ENCODE data around the gene STAT5B. TPM values are rescaled to one million over a fixed set of nuclear protein-coding genes. Genes with fewer than 3 reads are reported as not detected.
"Not testable (repeated sequence)": the region's sequence is repeated elsewhere in the genome, so short reads cannot be mapped to it uniquely, and the experiment has no call there.

STAT5B gene
- total RNA-seq, 1 experiment from 2014 or later, result 42.9 TPM

- no peak overlapping the region for H2BK12ac ChIP-seq (ENCODE audit: insufficient read length, low read depth, low read length)
- H3T11ph ChIP-seq (ENCODE audit: low read length), result no peak overlapping the region
- no peak overlapping the region for H3K9ac ChIP-seq (ENCODE audit: extremely low read depth, insufficient read length, low read length)
- H4K8ac ChIP-seq (replicated peaks; ENCODE audit: insufficient read length, low read depth, low read length), result no peak overlapping the region
- DNase-seq, result no peak
- H2BK15ac ChIP-seq (ENCODE audit: low read depth, low read length), result no peak overlapping the region
- no peak overlapping the region for H3K4ac ChIP-seq (ENCODE audit: low read depth, low read length)
- no peak overlapping the region for H2BK5ac ChIP-seq (ENCODE audit: insufficient read length, low read length)
- no peaks in the 10 kb centered on the region for H4K20me1 ChIP-seq (ENCODE audit: control insufficient read depth, insufficient read depth, insufficient read length)
- peaks cover 5% of the 10 kb centered on the region; the same call in 1 of the 2 replicates for H3K27me3 ChIP-seq (ENCODE audit: insufficient read depth, low read length)
- peaks cover 14 to 42% of the 10 kb centered on the region in 2 experiments; a peak in 3 of 4 replicates for H3K4me1 Mint-ChIP-seq
- H3K9me3 ChIP-seq (ENCODE audit: control insufficient read depth, low read depth, low read length), result no peaks in the 10 kb centered on the region
- H3K23me2 ChIP-seq (ENCODE audit: insufficient read length, low read depth, low read length, poor library complexity, severe bottlenecking), result peaks cover 8% of the 10 kb centered on the region
- H3K4me3 Mint-ChIP-seq, result no peak overlapping the region
- H2BK120ac ChIP-seq (ENCODE audit: low read depth, low read length, poor library complexity, severe bottlenecking), result no peak overlapping the region
- H3K56ac ChIP-seq (ENCODE audit: insufficient read length, low read depth, low read length), result no peak overlapping the region
- no peaks in the 10 kb centered on the region for H3K79me1 ChIP-seq (ENCODE audit: insufficient read depth, low read depth, low read length, poor library complexity, severe bottlenecking)
- H2AFZ ChIP-seq (ENCODE audit: low read length), result no peak overlapping the region
- no peak overlapping the region for H2AK5ac ChIP-seq (ENCODE audit: insufficient read length, low read length)
- H3K27ac Mint-ChIP-seq, result peak overlapping the region in 1 of 3 experiments; percentile 11; a peak in 1 of 7 replicates
- H3K4me2 ChIP-seq (ENCODE audit: insufficient read depth, insufficient read length, low read length), result no peak overlapping the region
- H4K5ac ChIP-seq (ENCODE audit: insufficient read length, low read depth, low read length), result no peak overlapping the region
- H3K79me2 ChIP-seq (ENCODE audit: insufficient read depth, low read length), result no peaks in the 10 kb centered on the region
- no peaks in the 10 kb centered on the region for H3K36me3 Mint-ChIP-seq (ENCODE audit: insufficient read depth in 1 of 3, low read depth in 3 of 3)
- no peak overlapping the region for H2BK20ac ChIP-seq (ENCODE audit: low read depth, low read length, poor library complexity, severe bottlenecking)
- no peak overlapping the region for H4K91ac ChIP-seq (ENCODE audit: insufficient read length, low read depth, low read length)
- no peaks in the 10 kb centered on the region; a peak in 1 of 5 replicates for H3K9me3 Mint-ChIP-seq
- H3K18ac ChIP-seq (ENCODE audit: insufficient read length, low read depth, low read length), result no peak overlapping the region
- peaks cover 3% of the 10 kb centered on the region; the same call in 1 of the 2 replicates for H3K4me1 ChIP-seq (ENCODE audit: insufficient read depth, low read length)
- peaks cover 33% of the 10 kb centered on the region for H3K27me3 Mint-ChIP-seq (ENCODE audit: low read depth)
- H3K27ac ChIP-seq (ENCODE audit: insufficient read length, low read depth, low read length), result no peak overlapping the region
- no peak for TF ChIP-seq CTCF (conservative IDR thresholded peaks at IDR 0.05)
- WGBS (ENCODE audit: extremely low coverage, insufficient read length, low lambda C conversion rate), result no CpG with 5 or more reads among the region's 2 CpGs
- no peak overlapping the region for H3K23ac ChIP-seq (ENCODE audit: insufficient read length, low read depth, low read length)
- H3K14ac ChIP-seq (ENCODE audit: insufficient read depth, low read length), result no peak overlapping the region
These were observed 88.4 kb downstream of the STAT5B start for GRCh38 chr17:42187833-42188232.

- not testable (repeated sequence) for H3K18ac ChIP-seq (ENCODE audit: insufficient read length, low read depth, low read length); H3K9me3 Mint-ChIP-seq; H3K36me3 Mint-ChIP-seq (ENCODE audit: insufficient read depth in 1 of 3, low read depth in 3 of 3); H2BK15ac ChIP-seq (ENCODE audit: low read depth, low read length); H3K56ac ChIP-seq (ENCODE audit: insufficient read length, low read depth, low read length); H2BK12ac ChIP-seq (ENCODE audit: insufficient read length, low read depth, low read length); H3K4me3 Mint-ChIP-seq; H3K9ac ChIP-seq (ENCODE audit: extremely low read depth, insufficient read length, low read length); H3K27ac ChIP-seq (ENCODE audit: insufficient read length, low read depth, low read length); H4K8ac ChIP-seq (replicated peaks; ENCODE audit: insufficient read length, low read depth, low read length); H4K20me1 ChIP-seq (ENCODE audit: control insufficient read depth, insufficient read depth, insufficient read length); H3K4ac ChIP-seq (ENCODE audit: low read depth, low read length); H3K14ac ChIP-seq (ENCODE audit: insufficient read depth, low read length); H2AFZ ChIP-seq (ENCODE audit: low read length); H2BK5ac ChIP-seq (ENCODE audit: insufficient read length, low read length); H4K91ac ChIP-seq (ENCODE audit: insufficient read length, low read depth, low read length); H3K27me3 ChIP-seq (ENCODE audit: insufficient read depth, low read length); H3K27ac Mint-ChIP-seq; H3K4me2 ChIP-seq (ENCODE audit: insufficient read depth, insufficient read length, low read length); H3K4me1 ChIP-seq (ENCODE audit: insufficient read depth, low read length); H3K79me1 ChIP-seq (ENCODE audit: insufficient read depth, low read depth, low read length, poor library complexity, severe bottlenecking); H2BK120ac ChIP-seq (ENCODE audit: low read depth, low read length, poor library complexity, severe bottlenecking); H4K5ac ChIP-seq (ENCODE audit: insufficient read length, low read depth, low read length); H3K79me2 ChIP-seq (ENCODE audit: insufficient read depth, low read length); H3T11ph ChIP-seq (ENCODE audit: low read length); DNase-seq; H2BK20ac ChIP-seq (ENCODE audit: low read depth, low read length, poor library complexity, severe bottlenecking); H2AK5ac ChIP-seq (ENCODE audit: insufficient read length, low read length); H3K9me3 ChIP-seq (ENCODE audit: control insufficient read depth, low read depth, low read length); H3K23ac ChIP-seq (ENCODE audit: insufficient read length, low read depth, low read length)
- peaks cover 11% of the 10 kb centered on the region for H3K23me2 ChIP-seq (ENCODE audit: insufficient read length, low read depth, low read length, poor library complexity, severe bottlenecking)
- H3K4me1 Mint-ChIP-seq, result peaks cover 14 to 49% of the 10 kb centered on the region in 2 experiments; a peak in 3 of 4 replicates
- no CpG with 5 or more reads among the region's 5 CpGs for WGBS (ENCODE audit: extremely low coverage, insufficient read length, low lambda C conversion rate)
- peaks cover 50% of the 10 kb centered on the region for H3K27me3 Mint-ChIP-seq (ENCODE audit: low read depth)
These were observed 90.0 kb downstream of the STAT5B start for GRCh38 chr17:42186191-42186590.

All from H9 (cell line).